Erythroblast (primary cell): ENCODE measurements around the gene CHD9NB.

Experiments
- GATA1 ChIP-seq: IDR thresholded peaks from 2 replicates; pipeline ENCODE4 v1.6.1; 2011; ENCODE audit warnings: low read depth, mild to moderate bottlenecking, control low read depth, low read length, moderate library complexity
- POLR2A ChIP-seq: IDR thresholded peaks from 2 replicates; pipeline ENCODE4 v1.6.1; 2011; ENCODE audit warnings: mild to moderate bottlenecking, low read length

GRCh38 chr16:53018834-53019416 is 33.8 kb downstream of the CHD9NB start:
- no peak for TF ChIP-seq POLR2A
- no peak for TF ChIP-seq GATA1
